Kidney tubule cell (primary cell): ENCODE data around the gene CCR2.
"Not testable (repeated sequence)": the region's sequence is repeated elsewhere in the genome, so short reads cannot be mapped to it uniquely, and the experiment has no call there.

ENCODE experiments used
- DNase-seq: peaks from one replicate; pipeline ENCODE4 v3.0.0-alpha.2; 2018; ENCODE audit warnings: low spot score

Gene CCR2

DNA sequence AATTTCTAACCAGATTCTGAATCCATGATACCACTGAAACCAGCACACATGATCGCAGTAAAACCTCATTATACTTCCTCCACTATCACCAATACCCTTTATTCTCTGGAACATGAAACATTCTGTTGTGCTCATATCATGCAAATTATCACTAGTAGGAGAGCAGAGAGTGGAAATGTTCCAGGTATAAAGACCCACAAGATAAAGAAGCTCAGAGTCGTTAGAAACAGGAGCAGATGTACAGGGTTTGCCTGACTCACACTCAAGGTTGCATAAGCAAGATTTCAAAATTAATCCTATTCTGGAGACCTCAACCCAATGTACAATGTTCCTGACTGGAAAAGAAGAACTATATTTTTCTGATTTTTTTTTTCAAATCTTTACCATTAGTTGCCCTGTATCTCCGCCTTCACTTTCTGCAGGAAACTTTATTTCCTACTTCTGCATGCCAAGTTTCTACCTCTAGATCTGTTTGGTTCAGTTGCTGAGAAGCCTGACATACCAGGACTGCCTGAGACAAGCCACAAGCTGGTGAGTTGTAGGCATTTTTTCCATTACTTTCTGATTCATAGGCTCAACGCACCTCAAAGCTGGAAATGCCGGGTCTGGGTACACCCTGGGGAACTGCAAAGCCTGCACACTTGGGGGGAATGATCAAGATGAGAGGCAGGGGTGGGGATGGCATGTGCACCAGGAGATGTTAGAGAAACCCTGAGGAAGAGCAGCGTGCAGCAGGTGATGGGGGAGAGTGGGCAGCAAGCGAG lies at the start of gene CCR2:
Gene CCR2, plus strand, starts transcription at position 465 of the 764 bp plus-strand sequence. CDS start 3,417 bp downstream, outside the sequence.
- peak; percentile 25 for DNase-seq

DNA sequence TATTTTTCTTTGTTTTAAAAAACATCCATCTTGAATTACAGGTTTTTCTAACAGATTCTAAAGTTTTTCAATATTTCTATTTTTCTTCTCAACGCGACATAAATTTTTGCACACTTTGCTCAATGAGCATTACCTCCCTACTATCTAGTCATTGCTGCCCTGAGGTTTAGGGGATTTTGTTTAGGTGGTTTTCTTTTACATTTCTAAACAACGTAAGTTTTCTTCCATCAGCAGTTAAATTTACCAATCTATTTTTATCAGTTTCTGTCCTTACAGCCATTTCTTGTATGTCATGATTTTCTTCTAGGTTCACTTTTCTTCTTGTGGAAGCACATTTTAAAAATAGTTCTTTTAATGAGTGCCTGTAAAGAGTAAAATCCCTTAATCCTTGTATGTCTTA lies 49.2 kb upstream of the CCR2 start:
- DNase-seq: no peak

DNA sequence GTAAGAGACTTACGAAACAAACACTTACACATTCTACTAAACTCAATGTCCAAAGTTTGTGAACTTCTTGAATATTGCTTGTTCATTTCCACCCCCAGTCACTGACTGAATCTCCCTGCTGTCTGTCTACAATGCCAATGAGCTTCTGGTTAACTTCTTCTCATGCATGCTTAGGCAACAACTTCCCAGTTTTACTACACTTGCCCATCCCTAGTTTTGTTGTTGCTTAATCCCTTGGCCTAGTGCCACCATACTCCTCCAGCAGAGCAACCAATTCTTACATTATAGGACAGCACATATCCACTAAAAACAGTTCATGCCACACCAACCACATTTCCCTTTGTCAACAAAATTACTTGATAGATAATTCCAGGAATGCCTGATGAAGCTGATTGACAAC lies 40.9 kb upstream of the CCR2 start:
- no peak for DNase-seq

DNA sequence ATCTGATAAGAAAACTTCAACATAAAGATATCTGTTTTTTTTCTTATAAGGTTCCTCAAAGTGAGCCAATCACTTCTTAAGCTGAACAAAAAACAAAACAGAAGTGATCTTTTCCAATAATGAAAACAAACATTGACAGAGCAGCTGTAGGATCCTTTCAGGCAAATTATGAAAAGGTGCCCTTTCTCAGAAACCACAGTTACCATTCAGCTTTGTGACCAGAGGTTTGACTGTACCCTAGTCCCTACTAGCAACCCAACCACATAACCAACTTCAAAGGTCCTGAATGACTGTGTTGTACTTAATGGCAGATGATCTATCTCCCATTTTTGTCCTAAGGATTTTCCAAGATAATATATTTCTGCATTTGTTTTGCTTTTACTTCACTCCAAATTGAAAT lies 39.4 kb upstream of the CCR2 start:
- no peak for DNase-seq

DNA sequence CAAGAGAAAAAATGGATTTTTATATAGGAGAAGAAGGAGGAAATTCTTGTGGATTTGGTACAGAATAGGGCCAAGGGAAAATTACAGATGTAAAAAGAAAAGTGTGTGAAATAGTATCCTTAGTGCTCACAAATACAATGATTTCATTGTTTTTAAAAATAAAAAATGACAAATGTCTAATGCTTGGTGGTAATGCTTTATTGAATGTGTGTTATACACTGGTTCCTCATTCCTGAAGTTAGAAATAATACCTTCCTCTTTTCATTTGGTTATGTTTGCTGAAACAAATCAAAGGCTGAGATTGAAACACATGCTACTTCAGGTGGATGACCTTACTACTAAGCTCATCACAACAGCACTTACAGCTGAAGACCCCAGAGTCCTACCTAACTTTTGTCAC lies 37.7 kb upstream of the CCR2 start:
- DNase-seq: no peak

DNA sequence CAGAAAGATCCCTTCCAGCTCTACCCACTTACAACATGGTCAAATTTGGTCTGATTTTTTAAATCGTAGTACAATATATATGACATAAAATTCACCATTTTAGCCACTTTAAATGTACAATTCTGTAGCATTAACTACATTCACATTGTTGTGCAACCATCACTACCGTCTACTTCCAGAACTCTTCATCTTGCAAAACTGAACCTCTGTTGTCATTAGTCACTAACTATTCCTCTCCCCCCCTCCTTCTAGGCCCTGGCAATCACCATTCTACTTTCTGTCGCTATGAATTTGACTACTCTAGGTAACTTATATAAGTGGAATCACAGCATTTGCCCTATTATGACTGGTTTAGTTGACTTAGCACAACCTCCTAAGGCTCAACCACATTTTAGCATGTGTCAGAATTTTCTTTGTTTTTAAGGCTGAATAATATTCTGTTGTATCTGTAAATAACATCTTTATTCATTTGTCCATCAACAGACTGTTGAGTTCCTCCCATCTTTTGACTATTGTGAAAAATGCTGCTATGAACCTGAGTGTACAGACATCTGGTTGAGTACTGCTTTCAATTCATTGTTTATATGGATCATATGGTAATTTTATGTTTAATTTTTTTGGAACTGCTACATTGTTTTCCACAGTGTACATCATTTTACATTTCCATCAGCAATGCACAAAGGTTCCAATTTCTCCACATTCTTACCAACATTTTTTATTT lies 35.5 kb upstream of the CCR2 start:
- no peak for DNase-seq

DNA sequence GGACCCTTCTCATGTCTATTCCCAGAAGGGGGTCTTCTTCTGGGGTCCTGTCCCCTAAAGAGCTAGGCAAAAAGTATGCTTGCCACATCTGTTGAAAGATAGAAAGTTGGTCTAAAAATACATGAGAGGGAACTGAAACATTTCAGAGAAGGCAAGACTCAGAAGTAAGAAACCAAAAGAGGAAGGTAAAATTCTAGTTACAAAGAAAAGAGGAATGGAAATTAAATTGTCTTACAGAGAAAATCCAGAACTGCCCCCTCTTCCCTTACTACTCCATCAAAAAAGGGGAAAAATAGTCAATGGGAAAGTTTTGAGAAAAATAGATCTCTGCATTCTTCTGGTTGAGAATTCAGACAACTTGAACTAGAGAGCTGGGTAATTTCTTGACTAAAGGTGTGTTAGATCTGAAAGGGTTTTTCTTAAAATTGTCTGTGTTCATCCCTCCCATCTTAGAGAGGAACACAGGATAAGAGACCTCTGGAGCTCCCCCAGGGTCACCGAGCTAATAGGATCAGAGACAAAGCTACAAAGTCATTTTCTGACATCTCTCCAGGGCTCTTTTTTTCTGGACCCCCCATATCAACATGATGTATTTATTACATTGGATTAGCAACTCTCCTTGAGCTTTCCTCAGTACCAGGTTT lies 32.3 kb upstream of the CCR2 start:
- DNase-seq: no peak

DNA sequence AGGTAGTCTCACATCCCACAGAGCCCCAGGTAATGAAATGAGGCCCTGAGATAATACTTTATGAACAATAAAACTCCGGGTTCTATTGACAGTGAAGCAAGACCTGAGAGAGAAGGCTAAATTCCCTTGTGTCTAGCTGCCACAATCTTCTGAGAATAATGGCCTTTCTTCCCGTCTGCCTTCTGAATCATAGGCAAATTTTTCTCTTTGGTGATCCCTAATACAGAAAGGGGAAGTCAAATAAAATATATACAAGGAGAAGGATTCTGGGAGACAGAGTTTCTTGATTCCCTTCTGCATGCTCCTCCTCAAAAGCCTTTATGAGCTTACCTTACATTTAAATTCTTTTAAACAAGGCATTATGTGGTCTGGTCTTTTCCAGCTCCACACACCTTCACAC lies 29.9 kb upstream of the CCR2 start:
- no peak for DNase-seq

DNA sequence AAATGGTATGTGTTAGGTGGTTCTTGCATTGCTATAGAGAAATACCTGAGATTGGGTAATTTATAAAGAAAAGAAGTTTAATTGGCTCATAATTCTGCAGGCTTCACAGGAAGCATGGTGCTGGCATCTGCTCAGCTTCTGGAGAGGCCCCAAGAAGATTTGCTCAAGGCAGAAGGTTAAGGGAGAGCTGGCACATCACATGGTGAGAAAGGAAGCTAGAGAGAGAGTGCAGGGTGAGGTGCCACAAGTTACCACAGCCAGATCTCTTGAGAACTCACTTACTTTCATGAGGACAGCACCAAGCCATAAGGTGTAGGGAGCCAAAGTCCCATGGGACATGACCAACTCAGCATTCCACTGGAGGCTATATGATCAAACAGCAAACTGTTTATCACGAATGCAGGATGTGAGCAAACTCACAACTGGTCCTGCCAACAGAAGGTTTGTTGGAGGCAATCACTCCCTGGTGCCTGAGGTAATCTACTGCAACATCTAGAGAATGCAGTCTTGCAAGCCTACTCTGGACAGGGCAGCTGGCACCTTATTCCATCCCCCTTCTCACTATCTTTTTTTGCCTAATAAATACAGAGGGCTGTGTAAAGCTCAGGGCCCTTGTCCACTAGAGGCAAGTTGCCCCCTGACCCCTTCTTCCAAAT lies 28.1 kb upstream of the CCR2 start:
- DNase-seq: no peak

DNA sequence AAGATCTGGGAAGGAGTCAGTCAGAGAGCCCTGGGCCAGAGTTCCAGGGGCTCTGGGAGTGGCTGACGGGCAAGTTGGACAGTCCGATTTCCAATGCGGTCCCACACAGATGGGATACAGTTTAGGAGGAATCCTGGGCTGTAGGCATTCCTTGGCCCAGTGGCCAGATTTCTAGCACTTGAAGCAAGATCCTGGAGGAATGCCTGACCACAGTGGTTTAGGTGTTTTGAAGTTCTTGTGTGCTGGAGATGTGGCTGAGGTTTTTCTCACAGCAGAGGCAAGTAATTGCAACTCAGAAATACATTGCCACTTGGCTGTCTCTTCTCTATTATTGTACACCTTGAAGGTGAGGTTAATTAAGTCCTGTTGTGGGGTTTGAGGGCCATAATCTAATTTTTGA lies 23.2 kb upstream of the CCR2 start:
- DNase-seq: not testable (repeated sequence)

DNA sequence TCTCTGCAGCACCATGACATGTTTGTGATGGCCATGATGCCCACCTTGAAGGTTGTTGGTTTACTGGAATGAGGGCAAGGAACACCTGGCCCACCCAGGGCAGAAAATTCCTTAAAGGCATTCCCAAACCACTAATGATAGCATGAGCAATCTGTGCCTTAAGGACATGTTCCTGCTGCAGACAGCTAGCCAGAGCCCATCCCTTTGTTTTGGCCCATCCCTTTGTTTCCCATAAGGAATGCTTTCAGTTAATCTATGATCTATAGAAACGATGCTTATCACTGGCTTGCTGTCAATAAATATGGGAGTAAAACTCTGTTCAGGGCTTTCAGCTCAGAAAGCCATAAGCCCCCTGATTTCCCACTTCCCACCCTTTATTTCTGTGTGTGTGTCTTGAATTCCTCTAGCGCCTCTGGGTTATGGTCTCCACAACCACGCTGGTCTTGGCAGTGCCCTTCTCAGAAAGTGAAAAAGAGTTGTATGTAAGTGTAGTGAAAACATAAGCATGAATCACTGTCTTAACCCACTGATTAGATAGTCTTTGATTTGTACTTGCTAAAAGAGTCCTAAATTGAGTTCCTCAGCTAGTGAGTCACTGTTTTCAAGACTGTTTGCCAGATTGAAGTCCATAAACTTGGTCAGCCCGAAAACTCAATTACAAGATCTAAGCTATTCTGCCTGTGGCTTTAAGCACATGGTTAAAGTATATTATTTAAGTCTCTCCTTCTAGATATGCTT lies 19.0 kb upstream of the CCR2 start:
- peak; percentile 57 for DNase-seq

DNA sequence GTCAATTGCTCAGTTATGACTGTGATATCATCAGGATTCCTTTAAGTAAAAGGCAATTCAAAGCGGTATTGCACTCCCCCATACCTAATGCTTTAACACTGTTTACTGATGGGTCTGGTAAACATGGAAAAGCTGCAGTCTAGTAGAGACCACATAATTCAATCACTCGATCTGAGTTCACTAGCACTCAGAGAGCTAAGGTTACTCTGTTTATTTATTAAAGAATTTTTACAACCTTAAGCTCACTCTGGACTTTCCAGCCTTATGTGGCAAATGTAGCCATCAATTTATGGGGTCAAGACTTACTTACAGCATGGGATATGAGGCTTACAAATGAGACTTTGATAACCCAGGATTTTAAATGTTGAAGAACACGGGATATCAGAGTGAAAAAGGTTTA lies 18.4 kb upstream of the CCR2 start:
- no peak for DNase-seq

DNA sequence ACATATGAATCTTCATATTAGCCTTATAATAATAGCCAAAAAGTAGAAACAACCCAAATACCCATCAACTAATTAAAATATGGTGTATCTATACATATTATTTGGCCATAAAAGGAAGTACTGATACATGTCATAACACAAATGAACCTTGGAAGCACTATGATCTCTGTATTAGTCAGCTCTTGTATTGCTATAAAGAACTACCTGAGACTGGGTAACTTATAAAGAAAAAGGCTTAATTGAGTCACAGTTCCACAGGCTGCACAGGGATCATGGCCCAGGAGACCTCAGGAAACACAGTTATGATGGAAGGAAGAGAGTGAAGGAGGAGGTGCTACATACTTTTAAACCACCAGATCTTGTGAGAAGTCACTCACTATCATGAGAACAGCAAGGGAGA lies 16.0 kb upstream of the CCR2 start:
- peak; percentile 68 for DNase-seq

DNA sequence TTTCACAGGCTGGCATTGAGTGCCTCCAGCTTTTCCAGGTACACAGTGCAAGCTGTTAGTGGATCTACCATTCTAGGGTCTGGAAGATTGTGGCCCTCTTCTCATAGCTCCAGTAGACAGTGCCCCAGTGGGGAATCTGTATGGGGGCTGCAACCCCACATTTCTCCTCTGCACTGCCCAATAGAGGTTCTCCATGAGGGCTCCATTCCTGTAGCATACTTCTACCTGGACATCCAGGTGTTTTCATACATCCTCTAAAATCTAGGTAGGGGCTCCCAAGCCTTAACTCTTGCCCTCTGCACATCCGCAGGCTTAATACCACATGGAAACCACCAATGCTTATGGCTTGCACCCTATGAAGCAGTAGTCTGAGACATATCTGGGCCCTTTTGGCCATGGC lies 15.1 kb upstream of the CCR2 start:
- no peak for DNase-seq

DNA sequence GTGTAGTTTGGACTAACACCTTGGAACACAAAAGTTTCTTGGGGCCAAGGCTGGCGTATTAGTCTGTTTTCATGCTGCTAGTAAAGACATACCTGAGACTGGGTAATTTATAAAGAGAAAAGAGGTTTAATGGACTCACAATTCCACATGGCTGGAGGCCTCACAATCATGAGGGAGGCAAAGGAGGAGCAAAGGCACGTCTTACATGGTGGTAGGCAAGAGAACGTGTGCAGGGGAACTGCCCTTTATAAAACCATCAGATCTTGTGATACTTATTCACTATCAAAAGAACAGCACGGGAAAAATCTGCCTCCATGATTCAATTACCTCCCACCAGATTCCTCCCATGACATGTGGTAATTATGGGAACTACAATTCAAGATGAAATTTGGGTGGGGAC lies 9.4 kb upstream of the CCR2 start:
- DNase-seq: no peak

DNA sequence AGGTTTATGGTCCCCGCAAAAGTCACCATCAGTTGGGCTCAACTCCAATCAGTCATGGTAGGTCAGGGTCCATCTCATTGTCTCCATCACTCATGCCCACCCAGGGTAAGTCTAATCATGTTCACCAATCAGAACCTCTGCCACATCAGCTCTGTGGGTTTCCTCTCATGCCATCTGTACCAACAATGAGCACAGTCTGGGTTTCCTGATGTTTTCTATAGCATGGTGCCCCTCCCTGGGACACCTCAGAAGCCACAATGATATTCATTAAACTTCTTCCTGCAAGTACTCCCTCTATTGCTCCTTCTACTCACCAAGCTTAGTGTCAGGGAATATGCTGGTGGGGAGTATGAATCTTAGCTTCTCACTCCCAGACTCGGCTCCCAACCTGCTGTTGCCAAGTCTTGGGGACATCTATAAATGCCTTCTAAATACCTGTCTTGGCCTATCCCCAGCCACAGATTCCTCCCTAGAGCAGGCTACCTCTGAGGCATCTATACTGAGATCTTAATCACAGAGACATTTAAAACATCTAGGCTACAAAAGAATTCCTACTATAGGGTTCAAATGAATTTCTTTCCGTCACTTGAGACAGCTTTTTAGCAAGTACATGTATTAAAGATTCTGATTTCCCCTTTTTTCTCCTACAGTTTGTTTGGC lies 5.0 kb upstream of the CCR2 start:
- DNase-seq: no peak

DNA sequence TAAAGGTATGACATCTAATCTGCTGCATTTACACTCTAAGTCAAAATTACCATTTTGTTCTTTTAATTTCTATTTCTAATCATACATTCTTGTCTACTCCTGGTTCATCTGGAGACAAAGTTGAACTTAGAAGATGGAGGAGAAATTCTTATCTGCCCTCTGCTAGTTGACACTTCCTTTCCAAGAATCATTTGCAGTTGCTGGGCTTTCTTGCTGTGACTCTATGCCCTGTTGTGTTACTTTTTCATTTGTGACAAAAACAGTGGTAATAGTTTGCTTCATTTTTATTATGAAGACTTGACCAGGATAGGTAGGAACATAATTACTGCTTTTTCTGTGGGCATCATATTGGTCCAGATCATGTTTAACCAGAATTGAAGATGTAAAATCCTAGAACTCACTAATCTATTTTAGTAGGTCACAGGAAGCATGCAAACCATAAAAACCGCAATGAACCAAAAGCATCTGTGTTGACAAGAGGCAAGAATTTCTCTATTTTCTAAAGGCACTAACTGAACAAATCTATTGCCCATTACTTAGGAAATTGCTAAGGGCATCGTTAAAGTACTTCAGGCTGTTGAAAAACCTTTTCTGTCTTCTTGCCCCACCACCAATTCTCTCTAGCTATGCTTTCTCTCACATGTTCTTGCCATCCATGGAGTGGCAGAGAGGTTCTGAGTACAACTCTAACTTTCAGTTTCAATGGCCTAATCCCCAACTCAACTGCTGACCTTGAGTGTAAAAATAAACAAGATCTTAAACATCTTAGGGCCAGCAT lies 4.2 kb upstream of the CCR2 start:
- DNase-seq: no peak

DNA sequence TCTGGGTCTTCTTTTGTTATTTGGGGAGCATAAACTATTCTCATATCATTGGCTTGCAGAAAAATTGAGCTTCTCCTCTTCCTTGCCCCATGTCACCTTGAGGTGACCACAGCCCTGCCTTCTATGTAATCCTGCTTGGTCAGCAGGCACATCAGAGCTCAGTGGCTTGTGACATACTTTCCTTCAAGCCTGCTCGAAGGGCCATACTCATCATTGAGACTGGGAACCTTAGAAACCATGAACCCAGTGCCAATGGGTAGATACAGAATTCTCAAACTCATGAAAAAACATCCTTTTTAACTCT lies 3.7 kb upstream of the CCR2 start:
- no peak for DNase-seq

DNA sequence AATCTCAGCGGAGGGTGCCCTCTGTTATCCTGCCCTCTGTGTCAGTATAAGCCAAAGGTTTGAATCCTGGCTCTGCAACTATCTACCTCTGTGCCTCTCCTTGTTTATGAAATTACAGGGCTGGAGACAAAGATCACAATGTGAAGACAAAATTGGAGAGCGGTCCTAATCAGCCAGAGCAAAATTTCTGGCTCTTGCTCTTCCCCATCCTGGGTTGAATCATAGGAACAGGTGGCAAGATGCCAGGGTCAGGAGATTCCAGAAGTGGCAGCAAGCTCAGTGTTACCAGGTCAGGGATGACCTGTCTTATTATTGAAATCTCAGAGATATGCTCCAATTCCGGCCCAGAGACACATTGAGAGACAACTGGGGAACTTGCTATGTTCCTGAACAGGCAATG lies 2.3 kb upstream of the CCR2 start:
- peak; percentile 52 for DNase-seq

DNA sequence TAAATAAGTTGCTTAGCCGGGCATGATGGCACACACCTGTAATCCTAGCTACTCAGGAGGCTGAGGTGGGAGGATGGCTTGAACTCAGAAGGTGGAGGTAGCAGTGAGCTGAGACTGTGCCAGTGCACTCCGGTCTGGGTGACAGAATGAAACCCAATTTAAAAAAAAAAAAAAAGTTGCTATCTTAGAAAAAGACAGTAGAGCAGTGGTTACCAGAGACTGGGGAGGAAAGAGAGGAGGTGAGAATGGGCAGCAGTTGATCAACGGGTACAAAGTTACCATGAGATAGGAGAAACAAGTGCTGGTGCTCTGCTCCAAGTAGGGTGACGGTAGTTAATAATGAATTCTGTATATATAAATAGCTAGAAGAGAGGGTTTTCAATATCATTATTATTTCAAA lies 821 bp upstream of the CCR2 start:
- no peak for DNase-seq

DNA sequence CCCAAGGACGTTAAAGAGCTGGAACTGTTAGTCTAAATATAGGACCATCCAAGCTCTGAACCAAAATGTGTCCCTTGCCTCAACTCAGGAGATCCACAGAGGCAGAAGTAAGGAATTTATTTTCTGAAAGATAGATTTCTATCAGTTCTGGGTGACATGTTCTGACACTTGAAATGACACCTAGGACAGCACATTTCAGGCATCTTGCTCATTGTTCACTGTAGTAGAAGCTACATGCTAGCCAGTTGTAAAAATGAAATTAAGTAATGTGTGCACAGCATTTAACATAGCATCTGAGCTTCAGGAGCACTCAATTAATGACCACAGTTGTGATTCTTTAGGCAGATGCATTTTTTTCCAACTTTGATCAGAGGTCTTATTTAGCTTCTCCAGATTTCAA lies 567 bp downstream of the CCR2 start:
- no peak for DNase-seq
